GM23338 (cell line): ENCODE results near the gene ARHGAP12. TPM values are rescaled to one million over a fixed set of nuclear protein-coding genes. Genes with fewer than 3 reads are reported as not detected.

Experiments
- ATAC-seq: fragments of 200-7000 bp; cut with Tn5 transposase; 3 replicates; pipeline ENCODE4 v1.9.1; 2020
- DNase-seq: peaks from one replicate; pipeline ENCODE4 v3.0.0-alpha.2; 2015; ENCODE audit warnings: low spot score
- H2AFZ ChIP-seq: fragments of 200-600 bp; sonication (generic); 2 replicates; pipeline ENCODE4 v1.8.0; 2016; ENCODE audit warnings: antibody characterized with exemption, mild to moderate bottlenecking, moderate library complexity
- H3F3A ChIP-seq: fragments of 200-600 bp; sonication (generic); replicated peaks from 2 replicates; pipeline ENCODE4 v1.8.0; 2017; ENCODE audit warnings: antibody characterized with exemption, mixed run types, low read depth
- H3K27ac ChIP-seq: fragments of 200-600 bp; sonication (generic); 2 replicates; pipeline ENCODE4 v1.6.1; 2016; ENCODE audit warnings: low read depth
- H3K27me3 ChIP-seq: fragments of 200-600 bp; sonication (generic); 2 replicates; pipeline ENCODE4 v1.8.0; 2016; ENCODE audit warnings: mild to moderate bottlenecking, mixed run types, moderate library complexity; ENCODE audit not compliant: insufficient read depth
- H3K36me3 ChIP-seq: fragments of 200-600 bp; sonication (generic); 2 replicates; pipeline ENCODE4 v1.8.0; 2016; ENCODE audit warnings: mild to moderate bottlenecking; ENCODE audit not compliant: insufficient read depth
- H3K4me1 ChIP-seq: fragments of 200-600 bp; sonication (generic); 2 replicates; pipeline ENCODE4 v1.8.0; 2016; ENCODE audit warnings: mild to moderate bottlenecking, moderate library complexity; ENCODE audit not compliant: insufficient read depth
- H3K4me2 ChIP-seq: fragments of 200-600 bp; sonication (generic); 2 replicates; pipeline ENCODE4 v1.7.1; 2017; ENCODE audit warnings: mixed run types
- H3K4me3 ChIP-seq: fragments of 200-600 bp; sonication (generic); 2 replicates; pipeline ENCODE4 v1.6.1; 2016; ENCODE audit warnings: mixed run types
- H3K79me2 ChIP-seq: fragments of 200-600 bp; sonication (generic); replicated peaks from 2 replicates; pipeline ENCODE4 v1.8.0; 2017; ENCODE audit warnings: mild to moderate bottlenecking; ENCODE audit not compliant: insufficient read depth
- H3K9me2 ChIP-seq: fragments of 200-600 bp; sonication (generic); 2 replicates; pipeline ENCODE4 v1.8.0; 2017; ENCODE audit not compliant: insufficient read depth
- H4K20me1 ChIP-seq: fragments of 200-600 bp; sonication (generic); replicated peaks from 2 replicates; pipeline ENCODE4 v1.8.0; 2017; ENCODE audit warnings: mild to moderate bottlenecking; ENCODE audit not compliant: insufficient read depth
- H3K27ac Mint-ChIP-seq: 2 replicates; pipeline ENCODE4 v1.8.0; 2020; ENCODE audit warnings: inconsistent platforms, mild to moderate bottlenecking, moderate library complexity, mixed read lengths
- H3K27me3 Mint-ChIP-seq: 3 replicates; pipeline ENCODE4 v1.8.0; 2022; ENCODE audit warnings: low read depth, mild to moderate bottlenecking, moderate library complexity, mixed read lengths, inconsistent platforms; ENCODE audit not compliant: insufficient read depth, poor library complexity
- H3K36me3 Mint-ChIP-seq: 3 replicates; pipeline ENCODE4 v1.8.0; 2021; ENCODE audit warnings: low read depth, mild to moderate bottlenecking, inconsistent platforms, moderate library complexity, mixed read lengths
- H3K4me1 Mint-ChIP-seq: 3 replicates; pipeline ENCODE4 v1.8.0; 2020; ENCODE audit warnings: mild to moderate bottlenecking, inconsistent platforms, mixed read lengths
- H3K4me3 Mint-ChIP-seq: 3 replicates; pipeline ENCODE4 v1.8.0; 2021; ENCODE audit warnings: moderate library complexity, mild to moderate bottlenecking, inconsistent platforms, mixed read lengths
- H3K9me3 Mint-ChIP-seq: 3 replicates; pipeline ENCODE4 v1.8.0; 2020; ENCODE audit warnings: moderate library complexity, mild to moderate bottlenecking, inconsistent platforms, mixed read lengths
- CTCF ChIP-seq, 2 experiments: fragments of 200-600 bp in 1 of 2; sonication (generic) in 1 of 2; conservative IDR thresholded peaks; 2 replicates each; pipeline versions ENCODE4 v1.5.1 to v1.6.1; 2016 to 2017; ENCODE audit warnings: antibody characterized with exemption in 2 of 2, low read depth in 2 of 2, mild to moderate bottlenecking in 2 of 2, moderate library complexity in 1 of 2
- EZH2 ChIP-seq: fragments of 200-600 bp; sonication (generic); IDR thresholded peaks from one replicate; pipeline ENCODE4 v1.8.0; 2017; ENCODE audit warnings: antibody characterized with exemption, mild to moderate bottlenecking, low read depth; ENCODE audit not compliant: unreplicated experiment
- EZH2phosphoT487 ChIP-seq: fragments of 200-600 bp; sonication (generic); IDR thresholded peaks from one replicate; pipeline ENCODE4 v1.8.1; 2018; ENCODE audit warnings: antibody characterized with exemption; ENCODE audit not compliant: unreplicated experiment
- JUNB ChIP-seq: IDR thresholded peaks from one replicate; pipeline ENCODE4 v1.6.1; 2016; ENCODE audit warnings: antibody characterized with exemption; ENCODE audit not compliant: unreplicated experiment
- POLR2AphosphoS5 ChIP-seq: IDR thresholded peaks from 2 replicates; pipeline ENCODE4 v1.6.1; 2016; ENCODE audit warnings: antibody characterized with exemption, low read depth
- REST ChIP-seq: IDR thresholded peaks from one replicate; pipeline ENCODE4 v1.6.1; 2018; ENCODE audit warnings: antibody characterized with exemption; ENCODE audit not compliant: unreplicated experiment
- STAT1 ChIP-seq: IDR thresholded peaks from one replicate; pipeline ENCODE4 v1.6.1; 2016; ENCODE audit warnings: antibody characterized with exemption; ENCODE audit not compliant: unreplicated experiment
- ZNF114 ChIP-seq: fragments of 250-450 bp; sonication (Bioruptor Pico); IDR thresholded peaks from 2 replicates; pipeline ENCODE4 v1.5.0; 2020; ENCODE audit warnings: mild to moderate bottlenecking, moderate library complexity
- ZNF331 ChIP-seq: fragments of 250-450 bp; sonication (Bioruptor Pico); IDR thresholded peaks from 2 replicates; pipeline ENCODE4 v1.5.0; 2020; ENCODE audit warnings: low read depth, mild to moderate bottlenecking, moderate library complexity
- polyA plus RNA-seq: library from polyadenylated mRNA; unstranded; fragments of >200 nt; fragmentation: Nextera tagmentation; extraction: Ambion mirVana; gene quantifications from 2 replicates; pipeline ENCODE4 v1.2.1, GENCODE V29; 2016
- total RNA-seq: library from RNA; depleted of rRNA; stranded (reverse); fragments of >200 nt; shearing (Covaris generic); gene quantifications from 2 replicates; pipeline ENCODE4 v1.2.3, GENCODE V29; 2014

ARHGAP12 gene
- total and polyA plus RNA-seq, 2 experiments from 2014 or later: 27.5 to 50.7 TPM

GRCh38 chr10:31820096-31820495 is 108.5 kb downstream of the ARHGAP12 start:
- Histone ChIP-seq H3K27me3 (no peaks in the 10 kb centered on the region), H3K9me2 (no peaks in the 10 kb centered on the region), H3K36me3 (no peaks in the 10 kb centered on the region), H3K4me2 (no peak overlapping the region), H3K4me3 (no peak overlapping the region), H4K20me1 (no peaks in the 10 kb centered on the region), H2AFZ (no peak overlapping the region), H3F3A (no peaks in the 10 kb centered on the region), H3K4me1 (no peaks in the 10 kb centered on the region), H3K79me2 (no peaks in the 10 kb centered on the region), H3K27ac (no peak overlapping the region)
- H3K36me3 Mint-ChIP-seq: peaks cover 4% of the 10 kb centered on the region; the same call in 1 of the 3 replicates
- ATAC-seq (no peak), DNase-seq (no peak)
- no peak overlapping the region for H3K27ac Mint-ChIP-seq
- H3K9me3 Mint-ChIP-seq: no peaks in the 10 kb centered on the region
- peaks cover 5% of the 10 kb centered on the region; the same call in 1 of the 3 replicates for H3K4me1 Mint-ChIP-seq
- no peak for TF ChIP-seq ZNF331
- no peak for TF ChIP-seq STAT1
- TF ChIP-seq ZNF114 (CRISPR knock-in tag): no peak
- no peak for TF ChIP-seq EZH2
- no peak for TF ChIP-seq REST
- H3K4me3 Mint-ChIP-seq: no peak overlapping the region
- H3K27me3 Mint-ChIP-seq: no peaks in the 10 kb centered on the region

GRCh38 chr10:31819391-31819820 is 109.2 kb downstream of the ARHGAP12 start:
- H3K9me3 Mint-ChIP-seq: no peaks in the 10 kb centered on the region
- DNase-seq: no peak
- no peaks in the 10 kb centered on the region for H3F3A ChIP-seq
- TF ChIP-seq POLR2AphosphoS5 (no peak), ZNF331 (no peak), REST (no peak), EZH2phosphoT487 (no peak), EZH2 (no peak), CTCF (conservative IDR thresholded peaks at IDR 0.05; ENCODE audit: low read depth in 2 of 2) (no peak), JUNB (no peak), STAT1 (no peak)

More at GRCh38 chr10:31819391-31819820, 109.2 kb downstream of the ARHGAP12 start:
- Mint-ChIP-seq H3K4me1 (peaks cover 5% of the 10 kb centered on the region; the same call in 1 of the 3 replicates), H3K27ac (no peak overlapping the region; the same call in 1 of the 2 replicates), H3K36me3 (peaks cover 4% of the 10 kb centered on the region; the same call in 1 of the 3 replicates), H3K27me3 (no peaks in the 10 kb centered on the region), H3K4me3 (no peak overlapping the region)
- Histone ChIP-seq H3K4me3 (no peak overlapping the region), H2AFZ (no peak overlapping the region), H3K4me1 (no peaks in the 10 kb centered on the region), H3K4me2 (no peak overlapping the region), H3K79me2 (no peaks in the 10 kb centered on the region), H3K27me3 (no peaks in the 10 kb centered on the region), H3K27ac (no peak overlapping the region), H4K20me1 (no peaks in the 10 kb centered on the region), H3K36me3 (no peaks in the 10 kb centered on the region), H3K9me2 (no peaks in the 10 kb centered on the region)
- ATAC-seq: no peak
